ENCODE measurements around the gene ARHGAP40.

The ARHGAP40 gene

DNA sequence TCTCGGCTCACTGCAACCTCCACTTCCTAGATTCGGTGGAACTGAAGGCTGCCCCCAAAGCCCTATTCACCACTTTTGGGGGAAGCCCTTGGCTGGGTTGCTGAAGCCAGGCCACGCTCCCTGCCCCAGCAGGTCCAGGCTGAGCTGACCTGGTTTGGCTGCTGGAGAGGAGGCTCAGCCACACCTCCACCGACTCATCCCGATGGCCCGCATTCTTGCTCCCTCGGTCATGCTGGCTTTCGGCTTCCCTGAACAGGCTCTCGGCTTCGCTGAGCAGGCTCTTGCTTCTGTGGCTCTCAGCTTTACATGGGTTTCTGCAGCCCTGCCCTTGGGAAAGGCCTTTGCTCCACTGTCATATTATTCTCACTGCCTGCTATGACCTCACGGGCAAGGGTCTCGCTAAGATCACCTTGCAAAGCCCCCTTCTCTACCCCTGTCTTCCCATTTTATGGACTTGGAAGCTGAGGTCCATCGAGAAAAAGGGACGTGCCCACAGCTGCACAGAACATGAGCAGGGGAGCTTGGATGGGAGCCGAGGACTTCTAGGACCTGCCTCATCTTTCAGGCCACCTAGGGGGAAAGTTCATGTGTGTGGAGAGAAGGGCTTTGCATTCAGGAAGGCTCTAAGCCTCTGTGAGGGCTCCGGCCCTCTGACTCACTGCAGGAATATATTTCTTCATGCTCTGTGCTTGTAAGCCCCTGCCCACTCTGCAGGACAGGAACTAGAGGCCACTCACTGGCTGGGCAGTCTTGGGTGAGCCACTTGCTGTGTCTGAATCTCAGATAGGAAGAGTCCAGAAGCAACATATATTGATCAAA lies 15.6 kb downstream of the ARHGAP40 start:
- no peak for DNase-seq (ENCODE audit: low spot score)

DNA sequence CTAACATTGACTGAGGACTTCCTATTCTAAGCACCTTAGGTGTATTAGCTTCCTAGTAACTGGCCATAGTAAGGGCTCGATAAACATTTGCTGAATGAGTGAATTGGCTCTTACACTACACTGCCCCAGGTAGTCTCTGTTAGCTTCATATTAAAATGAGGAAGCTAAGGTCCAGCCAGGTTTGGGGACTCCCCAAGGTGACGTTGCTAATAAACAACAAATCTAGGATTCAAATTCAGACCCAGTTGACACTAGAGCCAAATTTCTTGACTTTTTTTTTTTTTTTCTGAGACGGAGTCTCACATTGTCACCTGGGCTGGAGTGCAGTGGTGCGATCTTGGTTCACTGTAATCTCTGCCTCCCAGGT lies 16.2 kb downstream of the ARHGAP40 start:
- DNase-seq (ENCODE audit: low spot score) = no peak

DNA sequence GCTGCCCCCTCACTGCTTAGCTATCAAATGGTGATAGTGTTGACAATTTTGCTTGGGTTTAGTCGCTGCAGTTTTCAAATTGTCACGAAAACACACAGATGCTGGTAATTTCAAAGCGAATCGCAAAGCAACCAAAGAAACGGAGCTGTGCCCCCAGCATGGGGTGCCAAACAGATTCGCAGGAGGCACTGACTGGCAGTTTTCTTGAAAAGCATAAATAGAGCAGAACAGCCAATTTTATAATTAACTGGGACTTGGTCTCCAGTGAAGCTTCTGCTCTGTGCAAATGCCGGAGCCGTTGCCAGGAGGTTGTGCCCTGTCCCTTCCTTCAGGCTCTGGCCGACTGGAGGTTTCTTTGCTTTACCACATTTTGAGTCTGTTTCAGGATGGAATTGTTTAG lies 18.8 kb downstream of the ARHGAP40 start:
- DNase-seq (ENCODE audit: low spot score) = no peak

DNA sequence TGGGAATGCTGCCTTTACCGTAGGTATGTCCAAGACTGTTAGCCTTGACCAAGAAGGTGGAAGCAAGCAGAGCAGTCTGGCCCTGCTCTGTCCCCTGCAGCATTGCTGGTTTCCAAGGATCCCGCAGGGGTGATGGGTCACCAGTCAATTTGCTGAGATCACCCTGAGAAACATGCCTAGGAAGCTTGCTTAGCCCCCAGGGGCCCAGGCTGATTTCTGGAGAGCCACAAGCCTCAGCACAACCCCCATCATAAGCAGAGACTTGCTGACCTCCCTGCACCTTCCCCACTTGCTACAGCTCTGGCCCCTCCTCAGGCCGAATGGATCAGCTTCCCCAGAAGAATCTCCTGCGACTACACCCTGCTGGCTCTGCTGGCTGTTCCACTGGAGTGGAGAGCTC lies 21.5 kb downstream of the ARHGAP40 start:
- DNase-seq (ENCODE audit: low spot score) = no peak

DNA sequence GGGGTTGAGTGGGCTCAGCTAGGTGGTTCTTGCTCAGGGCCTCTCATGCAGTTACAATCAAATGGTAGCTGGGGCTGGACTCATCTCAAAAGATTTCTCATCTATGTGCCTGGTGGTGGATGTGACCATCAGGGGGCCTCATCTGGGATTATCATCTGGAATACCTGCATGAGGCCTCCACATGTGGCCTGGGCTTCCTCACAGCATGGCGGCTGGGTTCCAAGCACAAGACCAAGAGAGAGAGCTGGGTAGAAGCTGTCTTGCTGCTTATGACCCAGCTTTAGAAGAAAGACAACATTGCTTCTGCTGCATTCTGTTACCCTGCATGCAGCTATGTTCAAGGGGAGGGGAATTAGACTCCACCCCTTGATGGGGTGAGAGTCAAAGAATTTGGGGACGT lies 22.5 kb downstream of the ARHGAP40 start:
- no peak for DNase-seq (ENCODE audit: low spot score)

DNA sequence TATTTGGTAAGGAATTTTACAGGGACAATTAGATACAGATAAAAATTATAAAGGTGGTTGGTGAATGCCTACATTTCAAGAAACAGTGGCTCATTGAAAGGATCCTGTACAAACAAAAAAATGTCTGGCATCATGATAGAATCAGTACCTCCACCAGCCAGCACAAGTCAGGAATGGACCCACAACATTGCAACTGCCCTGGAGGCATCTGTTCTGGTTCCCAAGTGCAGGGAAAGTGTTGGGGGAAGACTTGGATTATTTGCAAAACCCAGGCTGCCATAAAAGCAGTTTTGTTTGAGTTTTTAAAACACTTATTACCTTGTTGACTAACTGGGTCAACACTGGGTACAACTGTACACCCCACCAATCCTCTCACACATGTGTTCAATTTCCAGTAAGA lies 24.3 kb downstream of the ARHGAP40 start:
- no peak for DNase-seq (ENCODE audit: low spot score)

DNA sequence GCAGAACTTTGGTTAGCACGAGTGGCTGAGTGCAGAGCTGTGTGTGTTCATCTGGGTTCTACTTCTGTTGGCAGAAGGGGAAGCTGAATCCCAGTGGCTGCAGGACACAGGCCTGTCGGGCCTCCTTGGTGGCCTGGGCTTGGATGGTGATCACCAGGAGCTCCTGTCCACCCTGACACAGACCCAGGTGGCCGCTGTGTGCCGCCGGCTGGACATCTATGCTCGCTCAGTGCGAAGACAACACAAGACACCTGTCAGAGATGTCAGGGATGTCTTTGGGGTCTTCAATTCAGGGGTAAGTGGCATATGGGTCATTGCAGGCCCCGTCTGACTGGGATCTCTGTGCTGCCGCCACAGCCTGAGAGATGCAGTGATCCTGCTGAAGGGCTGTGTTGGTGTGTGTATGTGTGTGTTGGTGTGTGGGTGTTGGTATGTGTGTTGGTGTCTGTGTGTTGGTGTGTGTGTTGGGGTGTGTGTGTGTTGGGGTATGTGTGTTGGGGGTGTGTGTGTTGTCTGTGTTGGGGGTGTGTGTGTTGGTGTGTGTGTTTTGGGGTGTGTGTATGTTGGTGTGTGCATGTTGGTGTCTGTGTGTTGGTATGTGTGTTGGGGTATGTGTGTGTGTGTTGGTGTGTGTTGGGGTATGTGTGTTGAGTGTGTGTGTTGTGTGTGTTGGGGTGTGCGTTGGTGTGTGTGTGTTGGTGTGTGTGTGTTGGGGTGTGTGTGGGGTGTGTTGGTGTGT lies 25.5 kb downstream of the ARHGAP40 start:
- DNase-seq (ENCODE audit: low spot score) = no peak

DNA sequence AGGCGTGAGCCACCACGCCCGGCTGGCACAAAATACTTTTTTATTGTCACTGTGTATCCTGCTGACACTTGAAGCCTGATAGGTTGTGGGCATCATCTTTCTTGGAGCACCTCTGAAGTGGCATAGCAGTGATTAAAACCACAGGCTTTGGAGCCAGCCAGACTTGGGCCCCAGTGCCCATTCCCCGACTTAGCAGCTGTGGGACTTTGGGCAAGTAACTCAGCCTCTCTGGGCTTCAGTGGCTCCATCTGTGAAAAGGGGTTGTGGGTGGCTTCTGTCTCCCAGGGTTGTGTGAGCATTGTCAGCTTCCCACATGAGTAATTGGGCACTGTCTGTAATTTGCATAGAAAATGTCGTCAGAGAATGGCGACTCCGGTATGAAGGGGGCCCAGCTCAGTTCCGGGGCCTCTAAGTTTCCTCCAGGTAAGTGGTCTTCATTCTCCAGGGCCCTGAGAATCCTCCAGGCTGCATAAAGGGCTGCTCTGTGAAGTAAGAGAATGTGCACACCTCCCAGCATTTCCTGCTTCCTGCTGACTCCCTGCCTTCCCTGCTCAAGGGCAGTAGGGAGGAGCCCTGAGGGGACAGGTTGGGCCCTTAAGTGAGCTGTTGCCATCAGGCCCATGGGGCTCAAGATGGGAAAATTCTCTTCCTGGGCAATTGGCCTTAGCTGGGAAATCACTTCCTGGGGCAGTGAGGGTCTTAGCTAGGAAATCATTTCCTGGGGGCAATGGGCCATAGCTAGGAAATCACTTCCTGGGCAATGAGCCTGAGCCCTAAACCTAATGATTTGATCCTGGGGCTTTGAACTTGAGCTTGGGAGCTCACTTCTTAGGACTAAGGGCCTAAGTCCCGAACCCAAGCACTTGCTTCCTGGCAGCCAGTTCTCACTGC lies 27.2 kb downstream of the ARHGAP40 start:
- DNase-seq (ENCODE audit: low spot score) = no peak

DNA sequence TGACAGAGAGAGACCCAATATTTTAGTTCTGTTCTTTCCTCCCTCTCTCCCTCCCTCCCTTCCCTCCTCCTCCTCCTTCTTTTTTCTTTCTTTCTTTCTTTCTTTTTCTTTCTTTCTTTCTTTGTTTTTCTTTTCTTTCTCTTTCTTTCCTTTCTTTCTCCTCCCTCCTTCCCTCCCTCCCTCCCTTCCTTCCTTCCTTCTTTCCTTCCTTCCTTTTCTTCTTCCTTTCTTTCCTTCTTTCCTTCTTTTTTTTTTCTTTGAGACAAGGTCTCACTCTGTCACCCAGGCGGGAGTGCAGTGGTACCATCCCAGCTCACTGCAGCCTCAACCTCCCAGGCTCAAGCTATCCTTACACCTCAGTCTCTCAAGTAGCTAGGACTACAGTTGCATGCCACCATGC lies 28.4 kb downstream of the ARHGAP40 start:
- DNase-seq (ENCODE audit: low spot score) = no peak

DNA sequence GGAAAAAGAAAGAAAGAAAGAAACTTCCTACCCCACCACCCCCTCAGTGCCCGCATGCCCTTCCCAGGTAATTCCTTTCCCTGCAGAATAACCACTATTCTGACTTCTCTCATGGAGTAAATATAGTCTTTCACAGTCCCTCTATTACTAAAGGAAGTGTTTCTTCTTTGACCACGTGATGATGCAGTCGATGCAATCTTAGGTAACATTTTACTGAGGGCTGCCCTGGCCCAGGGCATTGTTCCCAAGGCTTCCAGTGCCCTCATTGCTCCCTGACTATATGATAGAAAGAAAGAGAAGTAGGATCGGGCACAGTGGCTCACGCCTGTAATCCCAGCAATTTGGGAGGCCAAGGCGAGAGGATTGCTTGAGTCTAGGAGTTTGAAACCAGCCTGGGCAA lies 29.1 kb downstream of the ARHGAP40 start:
- DNase-seq (ENCODE audit: low spot score) = no peak

DNA sequence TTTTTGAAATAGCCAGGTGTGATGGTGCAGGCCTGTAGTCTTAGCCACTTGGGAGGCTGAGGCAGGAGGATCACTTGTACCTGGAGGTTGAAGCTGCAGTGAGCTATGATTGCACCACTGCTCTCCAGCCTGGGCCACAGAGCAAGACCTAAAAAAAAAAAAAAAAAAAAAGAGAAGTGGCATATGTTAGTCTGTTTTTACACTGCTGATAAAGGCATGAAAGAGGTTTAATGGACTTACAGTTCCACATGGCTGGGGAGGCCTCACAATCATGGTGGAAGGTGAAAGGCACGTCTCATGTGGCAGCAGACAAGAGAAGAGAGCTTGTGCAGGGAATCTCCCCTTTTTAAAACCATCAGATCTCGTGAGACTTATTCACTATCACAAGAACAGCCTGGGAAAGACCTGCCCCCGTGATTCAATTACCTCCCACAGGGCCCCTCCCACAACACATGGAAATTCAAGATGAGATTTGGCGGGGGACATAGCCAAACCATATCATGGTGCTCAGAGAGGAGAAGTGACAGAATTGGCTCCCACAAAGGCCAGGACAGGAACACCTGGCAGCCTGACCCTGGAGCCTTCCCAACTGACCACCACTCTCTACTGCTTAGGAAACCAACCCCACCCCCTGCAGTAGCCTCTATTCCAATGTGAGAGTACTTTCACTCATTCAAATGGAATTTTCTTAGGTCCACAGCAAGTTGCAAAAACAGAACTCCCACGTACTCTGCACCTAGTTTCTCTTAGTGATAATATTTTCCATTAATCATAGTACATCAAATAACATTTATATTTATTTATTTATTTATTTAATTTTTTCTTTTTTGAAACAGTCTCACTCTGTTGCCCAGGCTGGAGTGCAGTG lies 29.8 kb downstream of the ARHGAP40 start:
- DNase-seq (ENCODE audit: low spot score) = no peak

DNA sequence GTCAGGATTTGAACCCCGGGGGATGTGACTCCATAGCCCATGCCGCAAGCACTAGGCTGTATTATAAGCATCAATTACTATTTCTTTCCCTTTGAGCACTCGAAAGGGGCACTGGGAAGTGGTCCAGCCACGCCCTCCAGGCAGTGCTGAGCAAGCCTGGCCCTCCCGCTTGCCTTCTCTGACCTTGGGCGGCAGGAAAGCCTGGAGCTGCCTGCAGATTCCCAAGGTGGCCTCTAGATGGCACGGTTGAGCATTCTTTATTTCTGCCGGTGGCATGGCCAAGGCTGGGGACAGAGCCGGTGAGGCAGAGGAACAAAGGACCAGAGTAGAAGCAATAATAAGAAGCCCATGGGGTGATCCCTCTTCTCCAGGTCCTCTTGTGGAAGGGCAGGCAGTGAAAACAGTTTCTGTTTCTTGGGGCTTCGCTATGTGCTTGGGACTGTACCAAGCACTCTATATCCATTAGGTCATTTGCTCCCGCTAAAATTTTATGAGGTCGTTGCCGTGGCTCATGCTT lies 32.0 kb downstream of the ARHGAP40 start:
- DNase-seq (ENCODE audit: low spot score) = peak; percentile 61

DNA sequence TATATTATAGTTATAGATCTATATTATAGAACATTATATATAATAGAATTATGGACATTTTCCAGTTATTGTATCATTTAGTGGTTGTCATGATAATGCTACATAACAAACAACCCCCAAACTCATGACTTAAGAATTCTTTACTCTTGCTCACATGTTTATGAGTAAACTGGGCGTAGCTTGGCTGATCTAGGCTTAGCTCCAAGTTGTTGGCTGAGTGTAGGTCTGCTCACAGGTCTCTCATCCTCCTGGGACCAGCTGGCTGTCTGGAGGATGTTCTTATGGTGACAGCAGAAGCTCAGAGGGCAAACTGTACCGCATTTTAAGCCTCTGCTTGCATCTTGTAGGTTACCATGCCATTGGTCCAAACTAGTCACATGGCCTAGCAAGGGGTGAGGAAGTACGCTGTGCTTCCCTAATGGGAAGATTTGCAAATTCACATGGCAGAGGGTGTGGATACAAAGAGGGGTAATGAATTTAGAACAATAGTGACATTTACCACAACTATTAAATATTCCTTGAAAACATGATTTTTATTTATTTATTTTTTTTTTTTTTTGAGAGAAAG lies 34.2 kb downstream of the ARHGAP40 start:
- DNase-seq (ENCODE audit: low spot score) = no peak

DNA sequence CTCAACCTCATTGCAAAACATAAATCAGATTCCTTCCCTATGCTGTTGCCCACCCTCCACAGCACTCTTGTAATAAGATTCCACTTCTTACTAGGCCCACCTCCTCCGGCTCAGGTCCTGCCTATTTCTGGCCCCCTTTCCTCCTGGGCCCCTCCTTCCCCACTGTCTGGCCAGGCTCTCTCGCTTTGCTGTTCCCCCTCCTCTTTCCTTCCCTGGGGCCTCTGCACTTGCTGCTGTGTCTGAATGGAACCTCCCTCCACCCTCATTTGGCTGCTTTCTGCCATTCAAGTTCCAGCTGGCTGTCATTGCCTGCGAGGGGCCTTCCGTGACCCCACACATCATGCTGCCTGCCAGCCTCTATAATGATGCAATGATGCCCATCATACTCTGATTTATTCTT lies 38.9 kb downstream of the ARHGAP40 start:
- DNase-seq (ENCODE audit: low spot score) = no peak

DNA sequence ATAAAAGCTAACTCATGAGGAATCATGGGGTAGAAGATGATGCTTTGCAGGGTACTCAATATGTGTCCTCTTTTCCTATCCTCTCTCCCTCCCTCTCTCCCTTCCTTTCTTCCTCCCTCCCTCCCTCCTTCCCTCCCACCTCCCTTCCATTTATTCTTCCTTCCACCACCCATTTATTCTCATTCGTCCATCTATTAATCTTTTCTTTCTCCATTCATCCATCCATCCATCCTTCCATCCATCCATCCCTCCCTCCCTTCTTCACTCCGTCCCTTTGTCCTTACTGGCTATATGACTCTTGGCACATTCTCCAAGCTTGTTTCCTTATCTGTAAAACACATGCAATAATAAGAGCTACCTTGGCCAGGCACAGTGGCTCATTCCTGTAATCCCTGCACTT lies 40.9 kb downstream of the ARHGAP40 start:
- DNase-seq (ENCODE audit: low spot score) = no peak

DNA sequence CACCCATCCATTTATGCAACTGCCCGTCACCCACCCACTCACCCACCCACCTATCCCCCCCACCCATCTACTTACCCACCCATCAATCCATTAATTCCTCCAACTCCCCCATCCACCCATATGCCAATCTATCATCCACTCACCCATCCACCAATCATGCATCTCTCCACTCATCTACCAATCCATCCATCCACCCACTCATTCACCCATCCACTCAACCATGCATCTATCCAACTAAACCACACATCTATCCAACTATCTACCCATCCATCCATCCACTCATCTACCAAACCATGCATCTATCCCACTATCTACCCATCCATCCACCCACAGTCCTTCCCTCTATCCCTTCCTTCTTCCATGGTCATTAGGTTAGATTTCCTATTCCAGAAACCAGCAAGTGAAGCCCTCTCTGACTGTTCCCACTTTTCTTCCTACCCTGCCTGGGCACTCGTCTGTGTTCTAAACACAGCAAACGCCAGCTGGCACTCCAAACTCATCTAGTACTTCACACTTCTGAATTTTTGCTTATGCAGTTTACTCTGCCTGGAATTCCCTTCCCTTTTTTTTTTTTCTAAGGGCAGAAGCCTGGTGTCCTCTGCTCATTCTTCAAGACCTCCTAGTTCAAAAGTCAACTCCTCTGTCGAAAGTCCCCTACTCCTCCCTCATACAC lies 43.1 kb downstream of the ARHGAP40 start:
- DNase-seq (ENCODE audit: low spot score) = no peak

DNA sequence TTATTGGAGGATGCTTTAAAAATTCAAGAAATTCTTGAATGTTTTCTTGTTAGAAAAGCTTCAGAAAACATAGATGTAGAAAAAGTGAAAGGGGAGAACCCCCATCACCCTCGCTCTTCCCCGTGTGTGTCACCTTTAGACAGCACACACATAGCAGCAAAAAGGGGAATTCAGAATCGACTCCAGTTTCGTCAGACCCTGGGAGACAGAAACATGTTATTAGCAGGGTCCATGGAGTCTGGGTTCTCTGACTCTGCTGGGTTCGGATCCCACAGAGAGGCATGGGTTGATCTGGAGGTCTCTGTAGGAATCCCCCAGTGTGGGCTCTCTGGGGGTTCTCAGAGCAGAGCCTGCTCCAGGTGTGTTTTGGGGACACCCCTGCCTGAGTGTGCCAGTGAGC lies 43.7 kb downstream of the ARHGAP40 start:
- DNase-seq (ENCODE audit: low spot score) = no peak

DNA sequence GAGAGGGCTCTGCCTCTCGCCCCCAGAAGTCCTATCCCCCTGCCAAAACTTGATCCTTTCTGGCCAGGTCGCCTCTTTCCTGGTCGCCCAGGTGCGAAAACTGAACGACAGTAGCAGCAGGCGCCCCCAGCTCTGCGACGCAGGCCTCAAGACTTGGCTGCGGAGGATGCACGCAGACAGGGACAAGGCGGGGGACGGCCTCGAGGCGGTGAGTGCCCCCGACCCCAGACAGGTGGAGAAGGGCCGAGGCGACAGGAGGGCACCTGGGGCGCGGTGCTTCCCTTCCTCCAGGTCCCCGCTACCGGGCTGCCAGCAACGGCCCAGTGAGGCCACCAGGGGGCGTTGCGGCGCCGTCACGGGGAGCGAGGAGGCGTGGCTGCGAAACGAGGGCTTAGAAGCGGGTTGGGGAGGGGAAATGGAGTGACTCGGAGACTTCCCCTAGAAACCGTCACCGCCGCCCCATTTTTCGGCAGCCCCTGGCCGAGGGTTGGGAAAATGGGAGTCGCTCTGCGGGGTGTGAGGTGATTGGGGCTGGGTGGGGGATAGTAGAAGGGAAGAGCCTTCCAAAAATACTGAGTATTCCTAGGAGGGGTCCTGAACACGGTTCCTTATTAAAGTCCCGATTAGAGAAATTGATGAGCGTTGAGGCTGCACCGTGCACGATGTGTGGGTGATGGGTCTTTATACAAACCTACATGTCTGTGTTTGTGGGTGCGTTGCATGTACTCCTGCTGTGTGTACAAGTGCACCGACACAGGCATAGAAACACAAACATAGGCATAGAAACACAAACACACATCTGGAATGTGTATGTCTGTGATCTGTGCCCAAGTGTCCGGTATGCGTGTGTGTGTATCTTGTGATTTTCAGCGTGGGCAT lies 44.6 kb downstream of the ARHGAP40 start:
- DNase-seq (ENCODE audit: low spot score) = peak; percentile 83

DNA sequence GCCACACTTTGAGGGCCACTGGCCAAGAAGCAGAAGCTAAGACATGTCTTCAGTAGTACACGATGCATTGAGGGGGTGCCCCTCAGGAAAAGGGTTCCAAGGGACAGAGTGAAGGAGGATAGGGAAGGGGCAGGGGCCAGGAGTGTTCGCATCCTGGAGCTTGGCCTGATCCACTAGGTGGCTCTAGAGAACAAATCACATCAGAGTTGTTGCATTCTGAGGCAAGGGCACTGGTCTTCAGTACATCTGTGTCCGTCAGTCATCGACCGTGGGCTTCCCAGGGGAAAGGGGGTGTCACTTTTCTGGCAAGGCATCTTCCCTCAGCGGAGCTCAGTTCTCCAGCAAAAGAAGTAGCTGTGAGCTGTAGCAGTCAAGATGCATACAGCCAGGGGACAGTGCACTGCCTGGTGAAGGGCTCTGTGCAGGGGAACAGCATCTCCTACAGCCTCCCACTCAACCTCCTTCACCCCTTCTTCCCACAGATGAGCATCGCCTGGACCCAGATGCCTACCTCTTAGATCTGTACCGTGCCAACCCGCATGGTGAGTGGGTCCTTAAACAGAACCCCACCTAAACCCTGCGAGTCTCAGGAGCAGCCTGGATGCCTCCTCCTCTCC lies 47.8 kb downstream of the ARHGAP40 start:
- DNase-seq (ENCODE audit: low spot score) = no peak
